Measurements from ENCODE around the gene LSM7. TPM values are rescaled to one million over a fixed set of nuclear protein-coding genes. Genes with fewer than 3 reads are reported as not detected.

LSM7 gene
- total RNA-seq, 3 donors from 2014 or later = 60.3 to 111 (median 93.1) TPM

DNA sequence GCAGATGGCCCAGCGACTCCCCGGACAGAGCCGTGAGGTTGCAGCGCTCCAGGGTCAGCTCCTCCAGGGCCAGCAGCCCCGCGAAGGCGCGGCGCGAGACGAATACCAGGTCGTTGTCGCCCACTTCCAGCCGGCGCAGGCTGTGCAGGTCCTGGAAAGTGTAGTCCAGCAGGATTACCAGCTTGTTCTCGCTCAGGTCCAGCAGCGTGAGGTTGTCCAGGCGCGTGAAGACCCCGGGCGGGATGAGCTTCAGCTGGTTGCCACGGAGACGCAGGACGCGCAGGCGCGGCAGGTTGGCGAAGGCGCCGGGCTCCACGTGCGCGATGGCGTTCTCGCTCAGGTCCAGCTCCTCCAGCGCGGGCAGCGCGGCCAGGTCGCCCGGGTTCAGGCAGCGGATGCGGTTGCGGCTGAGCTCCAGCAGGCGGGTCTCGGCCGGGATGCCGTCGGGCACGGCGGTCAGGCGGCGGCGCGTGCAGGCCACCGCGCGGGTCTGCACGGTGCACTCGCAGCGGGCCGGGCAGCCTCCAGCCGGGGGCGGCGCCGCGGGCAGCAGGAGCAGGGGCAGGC is 37.1 kb downstream of the LSM7 start:
- DNase-seq (no peak), ATAC-seq (no peak)
- Histone ChIP-seq H3K36me3 (ENCODE audit: low read depth) (no peaks in the 10 kb centered on the region), H3K9me3 (no peaks in the 10 kb centered on the region), H3K4me1 (ENCODE audit: low read depth) (peaks cover 21% of the 10 kb centered on the region), H3K4me3 (no peak overlapping the region)
- TF ChIP-seq, protein P1, sequence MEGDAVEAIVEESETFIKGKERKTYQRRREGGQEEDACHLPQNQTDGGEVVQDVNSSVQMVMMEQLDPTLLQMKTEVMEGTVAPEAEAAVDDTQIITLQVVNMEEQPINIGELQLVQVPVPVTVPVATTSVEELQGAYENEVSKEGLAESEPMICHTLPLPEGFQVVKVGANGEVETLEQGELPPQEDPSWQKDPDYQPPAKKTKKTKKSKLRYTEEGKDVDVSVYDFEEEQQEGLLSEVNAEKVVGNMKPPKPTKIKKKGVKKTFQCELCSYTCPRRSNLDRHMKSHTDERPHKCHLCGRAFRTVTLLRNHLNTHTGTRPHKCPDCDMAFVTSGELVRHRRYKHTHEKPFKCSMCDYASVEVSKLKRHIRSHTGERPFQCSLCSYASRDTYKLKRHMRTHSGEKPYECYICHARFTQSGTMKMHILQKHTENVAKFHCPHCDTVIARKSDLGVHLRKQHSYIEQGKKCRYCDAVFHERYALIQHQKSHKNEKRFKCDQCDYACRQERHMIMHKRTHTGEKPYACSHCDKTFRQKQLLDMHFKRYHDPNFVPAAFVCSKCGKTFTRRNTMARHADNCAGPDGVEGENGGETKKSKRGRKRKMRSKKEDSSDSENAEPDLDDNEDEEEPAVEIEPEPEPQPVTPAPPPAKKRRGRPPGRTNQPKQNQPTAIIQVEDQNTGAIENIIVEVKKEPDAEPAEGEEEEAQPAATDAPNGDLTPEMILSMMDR (IDR thresholded peaks at IDR 0.05) = no peak
- intact Hi-C loops (cut with DNase I, micrococcal nuclease) = no loop called here

DNA sequence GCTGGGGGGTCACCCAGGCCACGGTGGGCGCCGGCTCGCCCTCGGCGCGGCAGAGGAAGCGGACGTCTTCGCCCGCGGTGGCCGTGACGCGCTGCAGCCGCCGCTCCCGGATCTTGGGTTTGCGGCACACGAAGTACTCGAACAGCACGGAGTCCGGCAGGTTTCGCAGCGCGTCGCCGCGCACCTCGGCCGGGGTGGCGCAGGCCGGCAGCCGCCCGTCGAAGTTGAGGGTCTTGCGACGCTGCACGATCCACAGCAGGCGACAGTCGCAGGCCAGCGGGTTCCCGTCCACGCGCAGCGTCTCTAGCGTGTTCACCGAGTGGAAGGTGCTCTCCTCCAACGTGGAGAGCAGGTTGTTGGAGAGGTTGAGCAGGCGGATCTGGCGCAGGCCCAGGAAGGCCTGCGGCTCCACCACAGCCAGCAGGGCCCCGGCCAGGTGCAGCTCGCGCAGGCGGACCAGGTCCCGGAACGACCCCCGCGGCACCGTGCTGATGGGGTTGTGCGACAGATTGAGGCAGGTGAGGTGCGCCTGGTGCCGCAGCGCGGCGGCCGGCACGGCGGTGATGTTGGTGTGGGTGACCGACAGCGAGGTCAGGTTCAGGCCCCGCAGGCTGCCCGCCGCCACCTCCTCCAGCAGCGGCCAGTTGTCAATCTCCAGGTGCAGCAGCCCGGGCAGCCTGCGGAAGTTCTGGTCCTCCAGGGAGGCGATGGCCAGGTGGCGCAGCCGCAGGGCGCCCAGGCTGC is 37.8 kb downstream of the LSM7 start:
- Histone ChIP-seq H3K9me3 (no peaks in the 10 kb centered on the region), H3K36me3 (ENCODE audit: low read depth) (no peaks in the 10 kb centered on the region), H3K4me3 (no peak overlapping the region), H3K4me1 (ENCODE audit: low read depth) (peaks cover 21% of the 10 kb centered on the region)
- ATAC-seq (peak; percentile 40), DNase-seq (no peak)
- intact Hi-C loops (cut with DNase I, micrococcal nuclease) = no loop called here
- TF ChIP-seq, protein P1 (IDR thresholded peaks at IDR 0.05) = no peak

DNA sequence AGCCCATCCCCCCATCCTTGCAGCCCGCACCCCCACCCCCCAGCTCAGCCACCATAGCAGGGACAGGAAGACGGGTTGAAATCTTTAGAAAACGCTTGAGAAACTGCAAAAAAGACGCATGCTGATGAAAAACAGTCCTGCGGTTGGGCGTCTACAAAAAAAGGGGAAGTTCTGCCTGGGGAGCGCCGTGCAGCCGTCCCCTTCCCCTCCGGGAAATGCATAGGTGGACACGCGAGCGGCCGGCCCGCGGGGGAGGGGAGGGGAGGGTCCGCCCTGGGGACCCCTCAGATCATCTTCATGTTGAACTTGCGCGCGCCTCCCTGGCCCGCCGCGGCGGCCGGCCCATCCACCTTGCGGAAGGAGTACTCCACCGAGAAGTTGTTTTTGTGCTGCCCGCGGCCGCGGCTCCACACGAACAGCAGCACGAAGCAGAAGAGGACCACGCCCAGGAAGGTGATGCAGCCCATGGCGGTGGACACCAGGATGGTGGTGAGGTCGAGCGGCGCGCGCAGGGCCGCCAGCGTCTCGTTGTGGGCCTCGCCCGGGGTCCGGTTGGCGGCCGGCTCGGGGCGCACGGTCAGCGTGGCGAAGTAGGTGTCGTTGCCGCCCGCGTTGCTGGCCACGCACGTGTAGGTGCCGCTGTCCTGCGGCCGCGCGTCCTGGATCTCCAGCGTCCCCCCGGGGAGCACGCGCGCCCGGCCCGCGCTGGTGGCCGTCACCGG is 38.5 kb downstream of the LSM7 start:
- peak in 2 of 3 donors; percentile 35 to 57 for DNase-seq
- TF ChIP-seq, protein P1 (IDR thresholded peaks at IDR 0.05) = no peak
- intact Hi-C loops (cut with DNase I, micrococcal nuclease) = no loop called here
- peaks cover 21% of the 10 kb centered on the region for H3K4me1 ChIP-seq (ENCODE audit: low read depth)
- H3K4me3 ChIP-seq = peak overlapping the region; percentile 9
- ATAC-seq = peak; percentile 69
- H3K36me3 ChIP-seq (ENCODE audit: low read depth) = no peaks in the 10 kb centered on the region
- H3K9me3 ChIP-seq = no peaks in the 10 kb centered on the region

DNA sequence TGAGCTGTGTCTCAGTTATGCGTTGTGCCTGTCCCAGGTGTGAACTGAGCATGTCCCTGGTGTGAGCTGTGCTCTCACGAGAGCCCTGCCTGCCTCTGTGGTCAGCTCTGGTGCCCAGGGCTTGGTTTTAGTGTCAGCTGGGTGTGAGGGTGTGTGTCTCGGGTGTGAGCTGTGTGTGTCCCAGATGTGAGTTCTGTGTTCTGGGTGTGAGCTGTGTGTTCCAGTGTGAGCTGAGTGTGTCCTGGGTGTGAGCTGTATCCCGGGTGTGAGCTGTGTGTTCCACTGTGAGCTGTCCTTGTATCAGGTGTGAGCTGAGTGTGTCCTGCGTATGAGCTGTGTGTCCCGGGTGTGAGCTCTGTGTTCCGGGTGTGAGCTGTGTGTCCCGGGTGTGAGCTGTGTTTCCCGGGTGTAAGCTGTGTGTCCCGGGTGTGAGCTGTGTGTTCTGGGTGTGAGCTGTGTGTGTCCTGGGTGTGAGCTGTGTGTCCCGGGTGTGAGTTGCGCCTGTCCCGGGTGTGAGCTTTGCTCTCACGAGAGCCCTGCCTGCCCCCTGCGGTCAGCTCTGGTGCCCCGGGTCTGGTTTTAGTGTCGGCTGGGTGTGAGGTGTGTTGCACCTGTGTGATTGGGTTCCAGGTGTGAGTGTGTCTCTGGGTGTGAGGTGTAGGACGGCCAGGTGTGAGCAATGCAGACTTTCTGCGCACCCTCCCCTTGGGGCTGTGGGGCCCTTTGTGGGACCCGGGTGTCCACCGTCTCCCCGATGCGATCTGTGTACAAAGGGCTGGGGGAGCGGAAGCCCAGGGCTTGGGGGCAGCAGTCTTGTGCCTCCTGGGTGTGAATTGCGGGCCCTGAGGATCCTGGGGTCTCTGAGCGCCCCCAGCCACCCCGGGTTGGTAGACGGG is 39.3 kb downstream of the LSM7 start:
- TF ChIP-seq, protein P1 (IDR thresholded peaks at IDR 0.05) = no peak
- Histone ChIP-seq H3K36me3 (ENCODE audit: low read depth) (no peaks in the 10 kb centered on the region), H3K9me3 (no peaks in the 10 kb centered on the region), H3K4me3 (no peak overlapping the region), H3K4me1 (ENCODE audit: low read depth) (peaks cover 21% of the 10 kb centered on the region)
- intact Hi-C loops (cut with DNase I, micrococcal nuclease) = no loop called here
- DNase-seq = no peak
- peak; percentile 10 for ATAC-seq

DNA sequence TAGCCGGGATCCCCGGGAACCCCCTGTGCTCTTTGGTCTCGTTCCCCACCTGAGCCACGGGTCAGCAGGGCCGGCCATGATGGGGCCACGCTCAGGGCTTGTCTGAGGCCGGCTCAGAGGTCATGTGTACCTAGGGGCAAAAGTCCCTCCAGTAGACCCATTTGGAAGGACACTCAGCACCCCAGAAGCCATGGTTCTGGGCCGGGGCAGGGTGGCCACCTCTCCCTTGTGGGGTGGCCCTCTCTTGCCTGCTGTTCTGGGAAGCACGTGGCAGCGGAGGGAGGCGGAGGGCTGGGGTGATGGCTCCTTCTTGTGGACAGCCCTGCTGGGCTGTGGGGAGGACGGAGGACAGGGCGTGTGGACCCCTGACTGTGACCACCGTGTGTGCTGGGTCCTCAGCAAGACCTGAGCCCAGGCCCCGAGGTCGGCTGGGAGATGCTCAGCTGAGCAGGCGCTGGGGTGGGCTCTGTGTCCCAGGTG is 40.0 kb downstream of the LSM7 start:
- TF ChIP-seq, protein P1 (IDR thresholded peaks at IDR 0.05) = no peak
- Histone ChIP-seq H3K36me3 (ENCODE audit: low read depth) (no peaks in the 10 kb centered on the region), H3K4me3 (no peak overlapping the region), H3K9me3 (no peaks in the 10 kb centered on the region), H3K4me1 (ENCODE audit: low read depth) (peaks cover 21% of the 10 kb centered on the region)
- intact Hi-C loops (cut with DNase I, micrococcal nuclease) = no loop called here
- no peak for ATAC-seq
- no peak for DNase-seq

Data from mucosa of descending colon (tissue), 3 donors.